OCI-LY7 (cell line): ENCODE results near the gene HIGD2A.

Source experiments
- CTCF ChIP-seq: fragments of 200-600 bp; sonication (generic); conservative IDR thresholded peaks from 2 replicates; pipeline ENCODE4 v1.5.1; 2014; ENCODE audit warnings: mild to moderate bottlenecking, antibody characterized with exemption, low read length, moderate library complexity, mixed read lengths
- EZH2phosphoT487 ChIP-seq: fragments of 200-600 bp; sonication (generic); IDR thresholded peaks from 2 replicates; pipeline ENCODE4 v1.6.1; 2018; ENCODE audit warnings: low read depth, borderline replicate concordance, mild to moderate bottlenecking, mixed run types, antibody characterized with exemption, low read length, moderate library complexity, mixed read lengths

- TF ChIP-seq CTCF (no peak), EZH2phosphoT487 (no peak)
Measured at GRCh38 chr5:176408590-176408989, 20.0 kb downstream of the HIGD2A start.
